A172 (cell line): Measurements from ENCODE around the gene FEM1A. TPM values are rescaled to one million over a fixed set of nuclear protein-coding genes. Genes with fewer than 3 reads are reported as not detected.
"Not testable (repeated sequence)": the region's sequence is repeated elsewhere in the genome, so short reads cannot be mapped to it uniquely, and the experiment has no call there.

Experiments used
- DNase-seq: peaks from one replicate; pipeline ENCODE4 v3.0.0-alpha.2; 2015; ENCODE audit warnings: low spot score
- total RNA-seq: library from RNA; depleted of rRNA; stranded (reverse); fragments of >200 nt; shearing (Covaris generic); gene quantifications from 2 replicates; pipeline ENCODE4 v1.2.3, GENCODE V29; 2014

The FEM1A gene
- total RNA-seq, 1 experiment from 2014 or later = 11.6 TPM

GRCh38 chr19:4814625-4815425 lies 23.3 kb downstream of the FEM1A start:
- no peak for DNase-seq

DNA sequence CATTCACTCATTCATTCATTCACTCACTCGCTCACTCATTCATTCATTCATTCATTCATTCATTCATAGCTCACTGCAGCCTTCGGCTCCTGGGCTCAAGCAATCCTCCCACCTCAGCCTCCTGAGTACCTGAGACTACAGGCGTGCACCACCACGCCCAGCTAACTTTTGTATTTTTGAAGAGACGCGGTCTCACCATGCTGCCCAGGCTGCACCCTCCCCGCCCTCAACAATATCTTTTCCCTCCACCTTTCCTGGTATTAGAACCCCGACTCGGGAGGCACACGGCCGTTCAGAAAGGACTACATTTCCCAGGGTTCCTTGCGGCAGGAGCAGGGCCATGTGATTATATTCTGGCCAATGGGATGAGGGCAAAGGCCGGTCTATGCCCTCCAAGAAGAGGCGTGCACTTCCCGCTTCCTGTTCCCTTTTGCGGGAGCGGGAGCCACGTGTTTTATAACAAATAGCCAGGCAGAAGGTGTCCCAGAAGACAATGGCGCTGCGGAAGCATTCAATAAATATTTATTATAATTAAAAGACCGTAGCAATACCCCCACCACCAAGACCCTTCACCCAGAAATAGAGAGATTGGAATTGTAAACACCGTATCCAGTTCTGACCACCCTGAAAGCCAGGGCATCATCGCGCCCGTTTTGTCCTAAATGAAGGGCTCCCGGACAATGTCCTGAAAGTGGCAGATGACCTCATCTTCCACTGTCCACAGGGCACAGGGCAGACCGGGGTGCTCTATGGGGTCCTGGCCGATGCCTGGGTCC lies 24.1 kb downstream of the FEM1A start:
- DNase-seq = peak; percentile 82

DNA sequence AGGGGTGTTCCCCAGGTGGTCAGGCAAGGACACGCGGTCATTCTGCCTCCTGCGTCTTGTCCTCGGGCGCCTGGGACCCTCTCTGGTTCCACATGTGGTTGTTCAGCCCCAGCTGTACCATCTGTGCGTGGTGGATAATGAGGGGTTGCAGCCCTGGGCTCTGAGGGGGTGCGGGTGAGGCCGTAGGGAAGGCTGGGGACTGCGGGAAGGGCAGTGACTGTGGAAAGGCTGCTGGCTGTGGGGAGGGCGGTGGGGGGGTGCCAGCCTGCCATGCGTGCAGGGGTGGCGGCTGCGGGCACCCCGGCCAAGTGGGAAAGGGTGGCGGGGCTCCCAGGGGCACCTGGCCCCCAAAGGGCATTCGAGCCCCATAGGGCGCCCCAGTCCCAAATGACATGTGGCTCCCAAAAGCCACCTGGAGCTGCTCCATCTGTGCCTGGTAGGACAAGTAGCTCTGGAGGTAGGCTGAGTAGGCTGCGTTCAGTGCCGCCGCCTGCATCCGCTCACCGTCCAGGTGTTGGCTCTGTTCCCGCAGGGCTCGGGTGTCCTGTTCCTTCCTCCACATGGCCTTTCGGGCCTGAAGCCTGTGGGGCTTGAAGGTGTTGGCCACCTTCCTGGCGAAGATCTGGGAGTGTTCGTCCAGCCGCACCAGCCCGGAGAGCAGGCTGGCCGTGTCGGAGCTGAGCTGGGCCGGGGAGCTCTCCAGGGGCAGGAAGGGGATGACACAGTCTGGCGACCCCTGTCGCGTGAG lies 24.8 kb downstream of the FEM1A start:
- DNase-seq = no peak

DNA sequence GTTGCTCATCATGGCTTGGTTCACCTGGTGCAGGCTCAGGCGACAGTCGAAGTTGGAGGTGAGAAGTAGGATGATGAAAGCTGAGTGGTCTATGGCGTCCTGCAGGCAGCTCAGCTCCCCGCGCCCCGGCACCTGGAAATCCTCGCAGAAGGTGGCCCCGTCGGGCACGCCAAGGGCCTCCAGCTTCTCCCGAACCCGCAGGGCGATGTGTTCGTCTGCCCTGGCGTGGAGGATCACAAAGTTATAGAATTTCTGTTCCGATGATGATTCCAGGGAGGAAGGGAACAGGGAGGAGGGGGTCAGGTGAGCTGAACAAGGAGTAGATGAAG lies 25.4 kb downstream of the FEM1A start:
- DNase-seq = no peak

DNA sequence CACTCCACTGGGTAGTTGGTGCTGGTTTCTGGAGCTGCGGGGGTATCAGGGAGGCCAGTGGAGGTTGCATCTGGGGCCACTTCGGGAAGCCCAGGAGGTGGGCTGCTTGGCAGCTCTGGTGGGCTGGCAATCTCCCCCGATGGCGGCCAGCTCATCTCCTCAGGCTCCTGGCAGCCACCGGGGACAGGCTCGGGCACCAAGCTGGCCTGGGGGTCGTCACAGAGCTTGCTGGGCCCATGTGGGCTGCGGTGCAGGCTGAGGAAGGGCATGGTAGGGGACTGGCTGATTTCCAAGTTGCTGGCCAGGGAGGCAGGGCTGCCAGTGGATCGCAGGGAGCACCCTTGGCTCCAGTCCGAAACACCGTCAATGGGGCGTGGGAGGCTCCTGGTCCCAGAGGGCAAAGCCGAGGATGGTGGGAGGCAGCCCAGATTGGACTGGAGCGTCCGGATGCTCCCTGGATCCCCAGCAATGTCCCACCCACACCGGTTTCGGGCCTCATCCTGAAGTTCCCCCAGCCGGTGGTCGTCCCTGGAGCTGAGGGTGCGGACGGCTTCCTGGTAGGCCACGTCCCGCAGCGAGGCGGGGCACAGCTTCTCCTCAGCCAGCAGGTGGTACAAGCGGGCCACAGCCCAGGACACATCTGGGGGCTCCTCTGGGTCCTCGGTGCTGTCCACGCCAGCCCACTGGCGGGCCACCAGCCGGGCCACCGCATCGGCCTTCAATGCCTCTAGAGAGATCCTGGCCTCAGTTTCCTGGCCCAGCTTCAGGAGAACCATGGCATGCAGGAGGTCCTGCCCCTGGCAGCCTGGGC lies 26.1 kb downstream of the FEM1A start:
- no peak for DNase-seq

DNA sequence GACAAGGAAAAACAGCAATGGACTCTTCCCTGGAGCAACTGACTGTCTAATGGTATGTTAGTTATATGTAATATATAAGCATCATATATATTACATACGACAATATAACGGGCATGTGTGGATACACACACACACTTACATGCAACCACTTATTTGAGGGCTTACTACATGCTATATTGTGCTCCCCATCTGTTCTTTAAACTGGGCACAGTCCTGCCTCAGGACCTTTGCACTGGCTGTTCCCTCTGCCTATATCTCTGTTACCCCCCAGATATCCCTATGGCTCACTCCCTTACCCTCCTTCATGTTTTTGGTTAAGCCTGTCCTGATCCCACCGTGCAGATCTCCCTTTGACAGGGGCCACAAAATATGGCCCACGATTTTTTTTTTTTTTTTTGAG lies 29.7 kb downstream of the FEM1A start:
- no peak for DNase-seq

DNA sequence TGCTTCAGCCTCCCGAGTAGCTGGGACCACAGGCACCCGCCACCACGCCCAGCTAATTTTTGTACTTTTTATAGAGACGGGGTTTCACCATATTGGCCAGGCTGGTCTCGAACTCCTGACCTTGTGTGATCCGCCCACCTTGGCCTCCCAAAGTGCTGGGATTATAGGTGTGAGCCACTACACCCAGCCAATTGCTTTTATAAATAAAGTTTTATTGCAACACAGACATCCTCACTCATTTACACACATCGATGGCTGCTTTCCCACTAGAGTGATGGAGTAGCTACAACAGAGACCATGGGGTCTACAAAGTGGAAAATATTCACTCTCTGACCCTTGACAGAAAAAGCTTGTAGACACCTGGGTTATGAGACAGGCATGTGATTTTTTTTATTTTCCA lies 30.8 kb downstream of the FEM1A start:
- DNase-seq = not testable (repeated sequence)

DNA sequence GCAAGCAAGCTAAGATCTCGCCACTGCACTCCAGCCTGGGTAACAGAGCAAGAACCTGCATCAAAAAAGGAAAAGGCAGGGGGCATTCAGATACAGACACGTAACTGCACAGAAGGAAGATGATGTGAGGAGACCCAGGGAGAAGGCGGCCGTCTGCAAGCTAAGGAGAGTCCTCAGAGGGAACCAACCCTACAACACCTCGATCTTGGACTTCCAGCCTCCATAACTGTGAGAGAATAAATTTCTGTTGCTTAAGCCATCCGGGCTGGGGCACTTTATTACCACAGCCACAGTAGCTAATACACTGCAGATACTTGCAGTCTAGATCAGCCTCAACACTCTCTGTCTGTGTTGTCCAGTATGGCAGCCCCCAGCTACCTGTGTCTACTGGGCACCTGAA lies 32.0 kb downstream of the FEM1A start:
- DNase-seq = no peak

- DNase-seq = no peak
These were observed 37.6 kb downstream of the FEM1A start for GRCh38 chr19:4829001-4829712.

- no peak for DNase-seq
These were observed 38.8 kb downstream of the FEM1A start for GRCh38 chr19:4830332-4830731.

- no peak for DNase-seq
These were observed 39.3 kb downstream of the FEM1A start for GRCh38 chr19:4830768-4831265.

GRCh38 chr19:4831304-4831978 lies 39.9 kb downstream of the FEM1A start, which contains the start of gene TICAM1:
Gene TICAM1, minus strand, starts transcription at chr19:4831712. Its CDS starts 13,335 bp downstream, at chr19:4818377.
- DNase-seq = peak; percentile 50

DNA sequence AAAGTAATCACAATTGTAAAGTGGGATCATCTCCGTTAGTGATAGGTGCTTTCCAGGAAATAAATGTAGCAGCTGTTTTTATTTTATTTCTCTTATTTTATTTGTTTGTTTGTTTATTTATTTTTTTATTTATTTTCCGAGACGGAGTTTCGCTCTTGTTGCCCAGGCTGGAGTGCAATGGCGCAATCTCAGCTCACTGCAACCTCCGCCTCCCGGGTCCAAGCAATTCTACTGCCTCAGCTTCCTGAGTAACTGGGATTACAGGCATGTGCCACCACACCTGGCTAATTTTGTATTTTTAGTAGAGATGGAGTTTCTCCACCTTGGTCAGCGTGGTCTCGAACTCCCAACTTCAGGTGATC lies 40.4 kb downstream of the FEM1A start:
- not testable (repeated sequence) for DNase-seq

DNA sequence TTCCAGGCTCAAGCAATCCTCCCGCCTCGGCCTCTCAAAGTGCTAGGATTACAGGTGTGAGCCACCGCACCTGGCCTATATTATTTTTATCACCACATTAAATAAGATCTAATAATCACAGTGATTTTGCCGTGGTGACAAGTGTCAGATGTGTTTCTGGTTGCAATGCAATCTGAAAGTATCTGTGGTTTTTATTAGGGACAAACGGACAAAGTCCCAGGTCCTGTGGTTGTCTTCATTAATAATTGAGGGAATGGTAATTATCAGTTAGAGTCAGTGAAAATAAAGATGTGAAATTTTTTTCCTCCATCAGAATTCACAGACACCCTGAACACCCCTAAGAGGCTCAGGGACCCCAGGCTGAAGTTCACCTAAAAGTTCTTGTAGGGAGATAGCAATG lies 41.2 kb downstream of the FEM1A start:
- DNase-seq = no peak

GRCh38 chr19:4839192-4839591 lies 47.7 kb downstream of the FEM1A start:
- DNase-seq = no peak

- DNase-seq = no peak
These were observed 52.1 kb downstream of the FEM1A start for GRCh38 chr19:4843647-4843965.

GRCh38 chr19:4844348-4845179 lies 53.0 kb downstream of the FEM1A start:
- no peak for DNase-seq

DNA sequence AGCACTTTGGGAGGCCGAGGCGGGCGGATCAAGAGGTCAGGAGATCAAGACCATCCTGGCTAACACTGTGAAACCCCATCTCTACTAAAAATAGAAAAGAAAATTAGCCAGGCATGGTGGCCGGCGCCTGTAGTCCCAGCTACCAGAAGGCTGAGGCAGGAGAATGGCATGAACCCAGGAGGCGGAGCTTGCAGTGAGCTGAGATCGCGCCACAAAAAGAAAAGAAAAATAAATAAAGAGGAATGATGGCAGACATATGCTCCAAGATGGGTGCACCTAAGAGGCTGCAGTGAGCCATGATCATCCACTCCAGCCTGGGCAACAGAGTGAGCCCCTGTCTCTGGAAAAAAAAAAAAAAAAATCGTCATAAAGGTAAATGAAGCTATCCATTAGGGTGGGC lies 54.4 kb downstream of the FEM1A start:
- DNase-seq = not testable (repeated sequence)

DNA sequence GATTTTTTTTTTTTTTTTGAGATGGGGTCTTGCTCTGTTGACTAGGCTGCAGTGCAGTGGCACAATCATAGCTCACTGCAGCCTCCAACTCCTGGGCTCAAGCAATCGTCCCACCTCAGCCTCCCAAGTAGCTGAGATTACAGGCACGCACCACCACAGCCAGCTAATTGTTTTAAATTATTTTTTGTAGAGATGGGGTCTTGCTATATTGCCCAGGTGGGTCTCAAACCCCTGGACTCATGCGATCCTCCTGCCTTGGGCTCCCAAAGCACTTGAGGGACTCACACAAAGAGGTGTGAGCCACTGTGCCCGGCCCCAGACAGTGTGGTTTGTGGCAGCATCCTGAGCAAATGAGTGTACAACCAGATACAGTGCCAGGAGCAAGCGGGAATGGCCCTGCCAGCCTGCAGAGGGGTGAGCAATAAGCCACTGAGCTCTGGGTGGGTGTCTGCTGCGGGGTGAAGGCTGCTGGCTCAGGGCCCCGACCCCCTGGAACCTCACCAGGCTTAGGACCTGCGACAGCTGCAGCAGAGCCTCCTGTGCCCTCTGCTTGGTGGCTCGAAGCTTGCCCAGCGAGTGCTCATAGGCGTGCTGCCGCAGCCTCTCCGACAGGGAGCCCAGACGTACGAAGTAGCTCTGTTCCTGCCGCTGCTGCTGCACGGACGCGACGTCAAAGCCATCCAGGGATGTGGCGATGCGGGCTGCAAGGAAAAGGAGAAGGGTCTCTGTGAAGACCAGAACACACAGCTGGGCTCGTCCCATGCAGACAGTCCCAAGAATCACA lies 55.8 kb downstream of the FEM1A start:
- no peak for DNase-seq
